ENCODE measurements around the gene RBPJL. TPM values are rescaled to one million over a fixed set of nuclear protein-coding genes. Genes with fewer than 3 reads are reported as not detected.

RBPJL gene, protein sequence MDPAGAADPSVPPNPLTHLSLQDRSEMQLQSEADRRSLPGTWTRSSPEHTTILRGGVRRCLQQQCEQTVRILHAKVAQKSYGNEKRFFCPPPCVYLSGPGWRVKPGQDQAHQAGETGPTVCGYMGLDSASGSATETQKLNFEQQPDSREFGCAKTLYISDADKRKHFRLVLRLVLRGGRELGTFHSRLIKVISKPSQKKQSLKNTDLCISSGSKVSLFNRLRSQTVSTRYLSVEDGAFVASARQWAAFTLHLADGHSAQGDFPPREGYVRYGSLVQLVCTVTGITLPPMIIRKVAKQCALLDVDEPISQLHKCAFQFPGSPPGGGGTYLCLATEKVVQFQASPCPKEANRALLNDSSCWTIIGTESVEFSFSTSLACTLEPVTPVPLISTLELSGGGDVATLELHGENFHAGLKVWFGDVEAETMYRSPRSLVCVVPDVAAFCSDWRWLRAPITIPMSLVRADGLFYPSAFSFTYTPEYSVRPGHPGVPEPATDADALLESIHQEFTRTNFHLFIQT
- total RNA-seq, result not detected in 2 replicates

DNA sequence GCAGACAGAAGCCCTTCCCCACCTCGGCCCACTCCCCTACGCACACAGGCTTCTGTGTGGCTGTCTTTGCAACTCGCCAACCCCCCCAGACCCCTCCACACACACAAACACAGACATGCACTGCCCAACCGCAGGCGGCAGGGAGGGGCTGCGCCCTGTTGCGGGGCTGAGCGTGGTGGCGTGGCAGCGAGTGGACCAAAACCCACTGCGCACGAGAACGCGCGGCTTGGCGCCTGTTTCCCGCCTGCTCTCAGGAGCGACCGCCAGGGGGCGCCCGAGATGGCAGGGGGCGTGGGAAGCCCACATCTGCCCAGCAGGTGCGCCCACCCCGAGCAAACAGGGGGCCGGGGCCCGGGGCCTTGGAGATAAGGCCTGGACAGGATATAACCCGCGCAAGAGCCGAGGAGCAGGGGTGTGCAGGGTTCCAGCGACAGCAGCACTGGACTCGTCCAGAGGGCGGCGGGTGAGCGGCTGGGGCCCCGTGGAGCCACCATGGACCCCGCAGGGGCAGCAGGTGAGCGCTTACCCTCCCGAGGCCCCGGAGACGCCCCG, at the start of gene RBPJL:
RBPJL (plus strand) TSS at position 410 of the 552 bp plus-strand sequence; CDS start at position 493, 83 bp downstream.
- DNase-seq (ENCODE audit: low read depth), result no peak
- no peaks in the 10 kb centered on the region for H3K36me3 ChIP-seq (ENCODE audit: control insufficient read depth, insufficient read depth, low read length)
- H3K4me3 ChIP-seq (ENCODE audit: low read depth, low read length), result no peak within 1 kb of the TSS
- TF ChIP-seq, protein P1, sequence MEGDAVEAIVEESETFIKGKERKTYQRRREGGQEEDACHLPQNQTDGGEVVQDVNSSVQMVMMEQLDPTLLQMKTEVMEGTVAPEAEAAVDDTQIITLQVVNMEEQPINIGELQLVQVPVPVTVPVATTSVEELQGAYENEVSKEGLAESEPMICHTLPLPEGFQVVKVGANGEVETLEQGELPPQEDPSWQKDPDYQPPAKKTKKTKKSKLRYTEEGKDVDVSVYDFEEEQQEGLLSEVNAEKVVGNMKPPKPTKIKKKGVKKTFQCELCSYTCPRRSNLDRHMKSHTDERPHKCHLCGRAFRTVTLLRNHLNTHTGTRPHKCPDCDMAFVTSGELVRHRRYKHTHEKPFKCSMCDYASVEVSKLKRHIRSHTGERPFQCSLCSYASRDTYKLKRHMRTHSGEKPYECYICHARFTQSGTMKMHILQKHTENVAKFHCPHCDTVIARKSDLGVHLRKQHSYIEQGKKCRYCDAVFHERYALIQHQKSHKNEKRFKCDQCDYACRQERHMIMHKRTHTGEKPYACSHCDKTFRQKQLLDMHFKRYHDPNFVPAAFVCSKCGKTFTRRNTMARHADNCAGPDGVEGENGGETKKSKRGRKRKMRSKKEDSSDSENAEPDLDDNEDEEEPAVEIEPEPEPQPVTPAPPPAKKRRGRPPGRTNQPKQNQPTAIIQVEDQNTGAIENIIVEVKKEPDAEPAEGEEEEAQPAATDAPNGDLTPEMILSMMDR (IDR thresholded peaks at IDR 0.05; ENCODE audit: insufficient read depth, low read length, poor library complexity, severe bottlenecking), result peak; percentile 85
- H3K27me3 ChIP-seq (ENCODE audit: control insufficient read depth, insufficient read depth, low read length), result peaks cover 38% of the 10 kb centered on the region

DNA sequence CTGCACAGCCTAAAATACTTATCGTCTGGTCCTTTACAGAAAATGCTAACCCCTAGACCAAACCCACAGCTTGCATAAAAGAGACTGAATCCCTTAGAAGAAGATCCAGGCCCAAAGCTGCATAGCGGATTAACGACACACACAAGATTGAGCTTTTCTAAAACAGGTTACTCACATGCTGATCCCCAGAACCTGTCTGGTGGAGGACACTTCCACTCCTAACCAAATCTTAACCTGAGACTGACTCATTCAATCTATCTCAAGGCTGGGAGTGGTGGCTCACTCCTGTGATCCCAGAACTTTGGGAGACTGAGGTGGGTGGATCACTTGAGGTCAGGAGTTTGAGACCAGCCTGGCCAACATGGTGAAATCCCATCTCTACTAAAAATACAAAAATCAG, 49.5 kb upstream of the RBPJL start:
- H3K27me3 ChIP-seq (ENCODE audit: control insufficient read depth, insufficient read depth, low read length), result peaks cover 4% of the 10 kb centered on the region
- no peak for DNase-seq (ENCODE audit: low read depth)

DNA sequence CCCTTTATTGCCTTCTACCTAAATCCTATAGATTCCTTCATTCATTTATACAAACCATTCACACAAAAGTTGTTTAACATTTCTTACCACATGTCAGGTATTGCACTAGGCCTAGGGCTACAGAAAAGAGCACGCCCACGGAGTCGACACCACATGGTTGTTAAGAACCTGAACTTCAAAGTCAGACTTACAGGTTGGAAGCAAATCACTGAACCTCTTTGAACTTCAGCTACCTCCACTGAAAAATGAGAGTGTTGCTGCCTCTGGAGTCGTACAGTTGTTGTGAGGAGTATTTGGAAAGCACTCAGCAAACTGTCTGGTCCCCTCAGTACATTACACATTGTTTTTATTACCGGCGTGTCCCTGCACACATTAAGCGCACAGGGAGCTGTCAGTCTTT, 48.9 kb upstream of the RBPJL start:
- TF ChIP-seq, protein P1 (IDR thresholded peaks at IDR 0.05; ENCODE audit: insufficient read depth, low read length, poor library complexity, severe bottlenecking), result no peak
- no peaks in the 10 kb centered on the region for H3K36me3 ChIP-seq (ENCODE audit: control insufficient read depth, insufficient read depth, low read length)
- DNase-seq (ENCODE audit: low read depth), result no peak
- no peak overlapping the region for H3K4me3 ChIP-seq (ENCODE audit: low read depth, low read length)
- peaks cover 3% of the 10 kb centered on the region for H3K27me3 ChIP-seq (ENCODE audit: control insufficient read depth, insufficient read depth, low read length)

More for the DNA sequence above, 49.5 kb upstream of the RBPJL start:
- Histone ChIP-seq H3K4me3 (ENCODE audit: low read depth, low read length) (no peak overlapping the region), H3K36me3 (ENCODE audit: control insufficient read depth, insufficient read depth, low read length) (no peaks in the 10 kb centered on the region)
- TF ChIP-seq, protein P1 (IDR thresholded peaks at IDR 0.05; ENCODE audit: insufficient read depth, low read length, poor library complexity, severe bottlenecking), result no peak

DNA sequence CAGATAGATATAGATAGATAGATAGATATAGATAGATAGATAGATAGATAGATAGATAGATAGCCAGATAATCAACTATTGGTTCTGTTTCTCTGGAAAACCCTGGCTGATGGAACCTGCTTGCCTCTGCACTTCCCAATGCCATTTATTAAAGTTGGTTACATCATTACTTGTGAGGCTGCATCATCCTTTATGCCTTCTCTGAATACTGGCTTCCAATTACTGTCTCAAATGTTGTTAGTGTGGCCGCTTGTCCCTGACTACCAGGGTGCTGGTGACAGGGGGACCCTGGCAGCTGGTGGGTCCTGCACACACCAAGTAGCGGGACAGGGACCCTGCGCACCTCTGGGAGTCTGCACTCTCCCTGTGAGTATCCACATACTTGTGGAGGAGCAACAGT, 48.4 kb upstream of the RBPJL start:
- H3K36me3 ChIP-seq (ENCODE audit: control insufficient read depth, insufficient read depth, low read length), result no peaks in the 10 kb centered on the region
- H3K27me3 ChIP-seq (ENCODE audit: control insufficient read depth, insufficient read depth, low read length), result peaks cover 2% of the 10 kb centered on the region
- TF ChIP-seq, protein P1 (IDR thresholded peaks at IDR 0.05; ENCODE audit: insufficient read depth, low read length, poor library complexity, severe bottlenecking), result no peak
- no peak for DNase-seq (ENCODE audit: low read depth)
- H3K4me3 ChIP-seq (ENCODE audit: low read depth, low read length), result no peak overlapping the region

DNA sequence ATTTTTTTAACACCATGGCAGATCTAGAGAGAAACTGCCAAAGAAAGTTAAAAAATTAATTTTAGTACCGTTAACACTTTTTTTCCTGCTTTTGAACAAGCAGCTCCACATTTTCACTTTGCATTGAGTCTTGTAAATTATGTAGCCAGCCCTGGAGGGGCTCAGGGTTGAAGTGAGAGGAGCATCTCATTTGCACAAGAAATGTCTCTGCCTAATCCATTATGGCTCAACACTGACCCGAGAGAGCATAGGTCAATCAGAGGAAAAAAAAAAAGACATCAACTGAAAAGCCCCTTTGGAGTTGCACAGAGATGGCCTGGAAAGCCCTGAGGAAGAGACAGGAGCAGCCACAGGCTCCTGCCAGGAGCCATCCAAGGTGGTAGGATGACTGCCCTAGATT, 48.0 kb upstream of the RBPJL start:
- peaks cover 2% of the 10 kb centered on the region for H3K27me3 ChIP-seq (ENCODE audit: control insufficient read depth, insufficient read depth, low read length)
- no peak overlapping the region for H3K4me3 ChIP-seq (ENCODE audit: low read depth, low read length)
- H3K36me3 ChIP-seq (ENCODE audit: control insufficient read depth, insufficient read depth, low read length), result no peaks in the 10 kb centered on the region
- TF ChIP-seq, protein P1 (IDR thresholded peaks at IDR 0.05; ENCODE audit: insufficient read depth, low read length, poor library complexity, severe bottlenecking), result no peak
- no peak for DNase-seq (ENCODE audit: low read depth)

Data from kidney epithelial cell (primary cell).